ENCODE measurements around the gene SETD3.

DNA sequence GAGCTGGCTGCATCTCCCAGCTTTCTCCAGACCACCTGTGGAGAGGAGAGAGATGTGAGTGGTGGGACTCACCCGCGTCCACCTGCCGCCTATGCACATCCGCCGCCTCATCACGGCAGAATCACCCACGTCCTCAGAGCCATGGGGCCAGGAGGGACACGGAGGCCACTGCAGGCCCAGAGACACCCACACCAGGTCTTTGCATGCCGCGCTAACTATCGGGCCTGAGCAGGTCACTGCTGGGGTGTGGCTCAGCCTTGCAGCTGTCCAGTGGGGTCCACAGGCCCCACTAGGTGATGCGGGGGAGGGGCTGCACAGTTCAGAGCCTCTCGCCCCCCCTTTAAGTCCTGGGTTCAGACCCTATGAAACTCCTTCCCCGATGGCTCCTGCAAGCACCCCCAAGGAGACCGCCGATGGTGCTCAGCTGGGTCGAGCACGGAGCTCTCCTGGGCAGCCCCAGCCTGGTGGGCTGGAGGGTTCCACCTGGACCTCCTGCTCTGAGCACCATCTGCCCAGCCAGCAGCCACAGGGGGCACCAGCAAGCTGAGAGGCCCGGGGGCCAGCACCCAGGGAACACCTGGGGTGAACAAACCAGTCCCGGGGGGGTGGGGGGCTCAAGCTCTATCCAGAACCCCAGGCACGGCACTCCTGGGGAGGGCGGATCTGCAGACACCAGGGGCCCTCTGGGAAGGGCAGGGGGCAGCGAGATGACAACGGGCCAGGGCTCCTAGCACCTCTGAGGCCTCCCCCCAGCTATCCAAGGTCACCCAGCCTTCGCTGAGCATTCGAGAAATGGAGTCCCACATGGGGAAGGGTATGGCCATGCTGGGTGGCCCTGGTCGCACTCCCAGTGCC is 34.9 kb upstream of the SETD3 start:
- TF ChIP-seq, protein P1, sequence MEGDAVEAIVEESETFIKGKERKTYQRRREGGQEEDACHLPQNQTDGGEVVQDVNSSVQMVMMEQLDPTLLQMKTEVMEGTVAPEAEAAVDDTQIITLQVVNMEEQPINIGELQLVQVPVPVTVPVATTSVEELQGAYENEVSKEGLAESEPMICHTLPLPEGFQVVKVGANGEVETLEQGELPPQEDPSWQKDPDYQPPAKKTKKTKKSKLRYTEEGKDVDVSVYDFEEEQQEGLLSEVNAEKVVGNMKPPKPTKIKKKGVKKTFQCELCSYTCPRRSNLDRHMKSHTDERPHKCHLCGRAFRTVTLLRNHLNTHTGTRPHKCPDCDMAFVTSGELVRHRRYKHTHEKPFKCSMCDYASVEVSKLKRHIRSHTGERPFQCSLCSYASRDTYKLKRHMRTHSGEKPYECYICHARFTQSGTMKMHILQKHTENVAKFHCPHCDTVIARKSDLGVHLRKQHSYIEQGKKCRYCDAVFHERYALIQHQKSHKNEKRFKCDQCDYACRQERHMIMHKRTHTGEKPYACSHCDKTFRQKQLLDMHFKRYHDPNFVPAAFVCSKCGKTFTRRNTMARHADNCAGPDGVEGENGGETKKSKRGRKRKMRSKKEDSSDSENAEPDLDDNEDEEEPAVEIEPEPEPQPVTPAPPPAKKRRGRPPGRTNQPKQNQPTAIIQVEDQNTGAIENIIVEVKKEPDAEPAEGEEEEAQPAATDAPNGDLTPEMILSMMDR (IDR thresholded peaks at IDR 0.05), result no peak
- no peak for TF ChIP-seq POLR2A (IDR thresholded peaks at IDR 0.05)
